ENCODE data around the gene IGFLR1. TPM values are rescaled to one million over a fixed set of nuclear protein-coding genes. Genes with fewer than 3 reads are reported as not detected.

The IGFLR1 gene
- total and polyA plus RNA-seq, 4 donors, result 3.8 to 72.5 (median 26.0) TPM

- Histone ChIP-seq H3K9ac (ENCODE audit: insufficient read depth in 1 of 2, low read length in 2 of 2) (no peak overlapping the region), H3K27ac (ENCODE audit: low read depth in 1 of 2, low read length in 1 of 2) (no peak overlapping the region), H3K4me3 (no peak overlapping the region), H3K9me3 (ENCODE audit: control insufficient read depth in 4 of 4, insufficient read depth in 3 of 4, low read length in 3 of 4) (no peaks in the 10 kb centered on the region), H3K36me3 (ENCODE audit: control insufficient read depth in 4 of 4, insufficient read depth in 4 of 4, low read length in 4 of 4) (peaks cover 0 to 21% (median 12%) of the 10 kb centered on the region in 4 donors), H3K4me1 (ENCODE audit: control insufficient read depth in 5 of 5, insufficient read depth in 5 of 5, low read length in 5 of 5) (no peaks in the 10 kb centered on the region), H3K27me3 (ENCODE audit: control insufficient read depth in 3 of 3, insufficient read depth in 3 of 3, low read length in 2 of 3) (no peaks in the 10 kb centered on the region)
- TF ChIP-seq, protein P1, sequence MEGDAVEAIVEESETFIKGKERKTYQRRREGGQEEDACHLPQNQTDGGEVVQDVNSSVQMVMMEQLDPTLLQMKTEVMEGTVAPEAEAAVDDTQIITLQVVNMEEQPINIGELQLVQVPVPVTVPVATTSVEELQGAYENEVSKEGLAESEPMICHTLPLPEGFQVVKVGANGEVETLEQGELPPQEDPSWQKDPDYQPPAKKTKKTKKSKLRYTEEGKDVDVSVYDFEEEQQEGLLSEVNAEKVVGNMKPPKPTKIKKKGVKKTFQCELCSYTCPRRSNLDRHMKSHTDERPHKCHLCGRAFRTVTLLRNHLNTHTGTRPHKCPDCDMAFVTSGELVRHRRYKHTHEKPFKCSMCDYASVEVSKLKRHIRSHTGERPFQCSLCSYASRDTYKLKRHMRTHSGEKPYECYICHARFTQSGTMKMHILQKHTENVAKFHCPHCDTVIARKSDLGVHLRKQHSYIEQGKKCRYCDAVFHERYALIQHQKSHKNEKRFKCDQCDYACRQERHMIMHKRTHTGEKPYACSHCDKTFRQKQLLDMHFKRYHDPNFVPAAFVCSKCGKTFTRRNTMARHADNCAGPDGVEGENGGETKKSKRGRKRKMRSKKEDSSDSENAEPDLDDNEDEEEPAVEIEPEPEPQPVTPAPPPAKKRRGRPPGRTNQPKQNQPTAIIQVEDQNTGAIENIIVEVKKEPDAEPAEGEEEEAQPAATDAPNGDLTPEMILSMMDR (IDR thresholded peaks at IDR 0.05; ENCODE audit: control extremely low read depth, extremely low read depth), result no peak
- no peak for ATAC-seq (ENCODE audit: insufficient read depth, low FRiP score)
- 93 to 95% methylated on average over 13 to 15 of the region's 15 CpGs for WGBS, 2 donors
- no peak for DNase-seq
Measured at GRCh38 chr19:35787227-35787799, 45.1 kb upstream of the IGFLR1 start.

- Histone ChIP-seq H3K4me1 (ENCODE audit: control insufficient read depth in 5 of 5, insufficient read depth in 5 of 5, low read length in 5 of 5) (no peaks in the 10 kb centered on the region), H3K4me3 (no peak overlapping the region), H3K9me3 (ENCODE audit: control insufficient read depth in 4 of 4, insufficient read depth in 3 of 4, low read length in 3 of 4) (no peaks in the 10 kb centered on the region), H3K36me3 (ENCODE audit: control insufficient read depth in 4 of 4, insufficient read depth in 4 of 4, low read length in 4 of 4) (peaks cover 0 to 27% (median 17%) of the 10 kb centered on the region in 4 donors), H3K27ac (ENCODE audit: low read depth in 1 of 2, low read length in 1 of 2) (no peak overlapping the region), H3K27me3 (ENCODE audit: control insufficient read depth in 3 of 3, insufficient read depth in 3 of 3, low read length in 2 of 3) (no peaks in the 10 kb centered on the region), H3K9ac (ENCODE audit: insufficient read depth in 1 of 2, low read length in 2 of 2) (no peak overlapping the region)
- TF ChIP-seq, protein P1 (IDR thresholded peaks at IDR 0.05; ENCODE audit: control extremely low read depth, extremely low read depth), result no peak
- WGBS, 2 donors, result 95 to 97% methylated on average over 29 to 31 of the region's 31 CpGs
- ATAC-seq (ENCODE audit: insufficient read depth, low FRiP score) (no peak), DNase-seq (no peak)
Measured at GRCh38 chr19:35786299-35787160, 44.3 kb upstream of the IGFLR1 start.

GRCh38 chr19:35785339-35785627 is 43.0 kb upstream of the IGFLR1 start:
- Histone ChIP-seq H3K9me3 (ENCODE audit: control insufficient read depth in 4 of 4, insufficient read depth in 3 of 4, low read length in 3 of 4) (no peaks in the 10 kb centered on the region), H3K4me3 (no peak overlapping the region), H3K9ac (ENCODE audit: insufficient read depth in 1 of 2, low read length in 2 of 2) (no peak overlapping the region), H3K4me1 (ENCODE audit: control insufficient read depth in 5 of 5, insufficient read depth in 5 of 5, low read length in 5 of 5) (no peaks in the 10 kb centered on the region), H3K36me3 (ENCODE audit: control insufficient read depth in 4 of 4, insufficient read depth in 4 of 4, low read length in 4 of 4) (peaks cover 0 to 33% (median 24%) of the 10 kb centered on the region in 4 donors), H3K27me3 (ENCODE audit: control insufficient read depth in 3 of 3, insufficient read depth in 3 of 3, low read length in 2 of 3) (no peaks in the 10 kb centered on the region), H3K27ac (ENCODE audit: low read depth in 1 of 2, low read length in 1 of 2) (no peak overlapping the region)
- TF ChIP-seq, protein P1 (IDR thresholded peaks at IDR 0.05; ENCODE audit: control extremely low read depth, extremely low read depth), result no peak
- DNase-seq, result no peak
- WGBS, 2 donors, result 89 to 96% methylated on average over 10 of the region's 10 CpGs
- no peak for ATAC-seq (ENCODE audit: insufficient read depth, low FRiP score)
